ENCODE measurements around the gene AFAP1.

Gene AFAP1

GRCh38 chr4:7910263-7910896 lies 29.3 kb downstream of the AFAP1 start:
- no peak for DNase-seq

- DNase-seq = no peak
These were observed 30.0 kb downstream of the AFAP1 start for GRCh38 chr4:7909463-7910262.

GRCh38 chr4:7908668-7909067 lies 31.0 kb downstream of the AFAP1 start:
- DNase-seq = no peak

GRCh38 chr4:7907142-7907541 lies 32.5 kb downstream of the AFAP1 start:
- no peak for DNase-seq

- DNase-seq = no peak
These were observed 33.4 kb downstream of the AFAP1 start for GRCh38 chr4:7906171-7906701.

- no peak for DNase-seq
These were observed 34.4 kb downstream of the AFAP1 start for GRCh38 chr4:7904952-7905915.

- no peak for DNase-seq
These were observed 35.7 kb downstream of the AFAP1 start for GRCh38 chr4:7903791-7904516.

GRCh38 chr4:7902826-7903225 lies 36.8 kb downstream of the AFAP1 start:
- DNase-seq = no peak

- DNase-seq = no peak
These were observed 37.5 kb downstream of the AFAP1 start for GRCh38 chr4:7902101-7902553.

GRCh38 chr4:7901311-7901885 lies 38.3 kb downstream of the AFAP1 start:
- no peak for DNase-seq

GRCh38 chr4:7900334-7900909 lies 39.2 kb downstream of the AFAP1 start:
- DNase-seq = no peak

GRCh38 chr4:7899184-7899869 lies 40.3 kb downstream of the AFAP1 start:
- DNase-seq = no peak

- no peak for DNase-seq
These were observed 41.3 kb downstream of the AFAP1 start for GRCh38 chr4:7898385-7898784.

- no peak for DNase-seq
These were observed 41.9 kb downstream of the AFAP1 start for GRCh38 chr4:7897811-7898210.

GRCh38 chr4:7894677-7895181 lies 44.9 kb downstream of the AFAP1 start:
- no peak for DNase-seq

GRCh38 chr4:7894098-7894676 lies 45.5 kb downstream of the AFAP1 start:
- no peak for DNase-seq

- DNase-seq = no peak
These were observed 46.1 kb downstream of the AFAP1 start for GRCh38 chr4:7893539-7893938.

- DNase-seq = no peak
These were observed 47.2 kb downstream of the AFAP1 start for GRCh38 chr4:7892212-7893019.

- DNase-seq = no peak
These were observed 48.8 kb downstream of the AFAP1 start for GRCh38 chr4:7890635-7891393.

Data from NCI-H510A (cell line).